Measurements from ENCODE around the gene PMEL.

PMEL gene

GRCh38 chr12:55942577-55943136, 23.2 kb downstream of the PMEL start:
- DNase-seq (ENCODE audit: low read depth in 1 of 2, low spot score in 1 of 2), result no peak

GRCh38 chr12:55942055-55942454, 23.8 kb downstream of the PMEL start:
- no peak for DNase-seq (ENCODE audit: low read depth in 1 of 2, low spot score in 1 of 2)

- DNase-seq (ENCODE audit: low read depth in 1 of 2, low spot score in 1 of 2), result peak; percentile 59 to 84
Measured at GRCh38 chr12:55940065-55940732, 25.6 kb downstream of the PMEL start.

GRCh38 chr12:55938826-55939501, 26.9 kb downstream of the PMEL start:
- no peak for DNase-seq (ENCODE audit: low read depth in 1 of 2, low spot score in 1 of 2)

GRCh38 chr12:55937981-55938380, 27.9 kb downstream of the PMEL start:
- no peak for DNase-seq (ENCODE audit: low read depth in 1 of 2, low spot score in 1 of 2)

- DNase-seq (ENCODE audit: low read depth in 1 of 2, low spot score in 1 of 2), result no peak
Measured at GRCh38 chr12:55935738-55936151, 30.1 kb downstream of the PMEL start.

GRCh38 chr12:55934773-55935172, 31.1 kb downstream of the PMEL start:
- DNase-seq (ENCODE audit: low read depth in 1 of 2, low spot score in 1 of 2), result no peak

GRCh38 chr12:55933799-55934742, 31.8 kb downstream of the PMEL start:
- no peak for DNase-seq (ENCODE audit: low read depth in 1 of 2, low spot score in 1 of 2)

- DNase-seq (ENCODE audit: low read depth in 1 of 2, low spot score in 1 of 2), result no peak
Measured at GRCh38 chr12:55933169-55933798, 32.6 kb downstream of the PMEL start.

GRCh38 chr12:55932551-55932910, 33.3 kb downstream of the PMEL start:
- no peak for DNase-seq (ENCODE audit: low read depth in 1 of 2, low spot score in 1 of 2)

GRCh38 chr12:55931780-55932550, 33.9 kb downstream of the PMEL start:
- no peak for DNase-seq (ENCODE audit: low read depth in 1 of 2, low spot score in 1 of 2)

- no peak for DNase-seq (ENCODE audit: low read depth in 1 of 2, low spot score in 1 of 2)
Measured at GRCh38 chr12:55931317-55931779, 34.5 kb downstream of the PMEL start.

- peak; percentile 51 to 73 for DNase-seq (ENCODE audit: low read depth in 1 of 2, low spot score in 1 of 2)
Measured at GRCh38 chr12:55930771-55931316, 35.0 kb downstream of the PMEL start, which contains the start of gene DGKA. Gene DGKA (plus strand): TSS chr12:55931162. CDS start chr12:55936504, 5,342 bp downstream.

GRCh38 chr12:55929306-55929791, 36.5 kb downstream of the PMEL start:
- DNase-seq (ENCODE audit: low read depth in 1 of 2, low spot score in 1 of 2), result peak; percentile 58 to 84

GRCh38 chr12:55927588-55928502, 38.0 kb downstream of the PMEL start, which contains the start of gene PYM1:
Gene PYM1 (minus strand): TSS chr12:55927894. CDS start chr12:55927761, 133 bp downstream.
- DNase-seq (ENCODE audit: low read depth in 1 of 2, low spot score in 1 of 2), result peak in 1 of 2 donors; percentile 56

- peak; percentile 79 to 91 for DNase-seq (ENCODE audit: low read depth in 1 of 2, low spot score in 1 of 2)
Measured at GRCh38 chr12:55926738-55927587, 38.9 kb downstream of the PMEL start.
